Skin of body (tissue), 2 donors: ENCODE results near the gene BAD. TPM values are rescaled to one million over a fixed set of nuclear protein-coding genes. Genes with fewer than 3 reads are reported as not detected.
"Not testable (repeated sequence)": the region's sequence is repeated elsewhere in the genome, so short reads cannot be mapped to it uniquely, and the experiment has no call there.

Source experiments
- DNase-seq: peaks from one replicate; lab custom pipeline; 2025; lab: John Stamatoyannopoulos, UW
- total RNA-seq: library from RNA; depleted of rRNA; stranded (reverse); fragments of >200 nt; gene quantifications from one replicate; pipeline ENCODE4 v1.2.3, GENCODE V29; 2014

BAD gene
- total RNA-seq, 1 donor from 2014 or later: 27.5 TPM

- peak; percentile 71 for DNase-seq
These were observed 37.4 kb downstream of the BAD start, which contains the start of gene PPP1R14B for GRCh38 chr11:64246871-64247728. PPP1R14B (minus strand) TSS chr11:64246943; CDS start chr11:64246673, 270 bp downstream.

- DNase-seq: not testable (repeated sequence)
These were observed 37.9 kb downstream of the BAD start for GRCh38 chr11:64246621-64246870.

DNA sequence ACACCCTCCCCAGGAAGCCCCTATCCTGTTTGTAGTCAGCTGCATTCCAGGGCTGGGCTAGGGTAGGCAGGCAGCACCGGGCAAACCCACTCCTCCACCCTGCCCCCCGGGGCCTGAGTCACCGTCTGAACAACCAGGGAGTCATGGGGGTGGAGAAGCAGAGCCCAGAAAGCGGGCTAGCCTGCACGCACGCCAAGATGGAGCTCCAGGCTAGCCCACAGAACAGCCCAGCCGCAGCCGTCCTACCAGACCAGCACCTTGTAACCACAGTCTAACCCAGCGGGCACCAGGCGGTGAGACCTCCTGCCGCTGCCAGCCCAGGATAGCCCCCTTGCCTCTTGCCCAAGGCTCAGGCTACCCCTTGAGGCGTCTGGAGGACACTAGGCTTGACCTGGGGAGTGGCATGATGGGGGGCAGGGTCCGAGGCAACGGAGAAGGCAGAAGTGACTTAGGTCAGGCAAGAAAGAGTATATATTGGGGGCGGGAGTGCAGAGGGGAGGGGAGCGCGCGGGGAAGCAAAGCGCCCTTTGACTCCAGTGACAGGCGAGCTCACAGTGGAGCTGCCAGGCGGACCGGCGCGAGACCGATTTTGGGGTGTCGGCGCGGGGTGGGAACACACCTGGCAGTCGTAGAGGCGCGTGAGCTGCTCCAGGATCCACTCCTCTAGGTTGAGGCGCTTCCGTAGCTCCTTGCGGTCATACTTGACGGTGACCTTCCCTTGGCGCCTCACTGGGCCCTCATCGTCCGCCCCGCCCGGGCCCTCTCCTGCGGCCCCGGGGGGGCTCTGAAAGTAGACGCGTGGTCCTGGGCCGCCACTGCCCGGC, 38.5 kb downstream of the BAD start:
- DNase-seq: no peak

DNA sequence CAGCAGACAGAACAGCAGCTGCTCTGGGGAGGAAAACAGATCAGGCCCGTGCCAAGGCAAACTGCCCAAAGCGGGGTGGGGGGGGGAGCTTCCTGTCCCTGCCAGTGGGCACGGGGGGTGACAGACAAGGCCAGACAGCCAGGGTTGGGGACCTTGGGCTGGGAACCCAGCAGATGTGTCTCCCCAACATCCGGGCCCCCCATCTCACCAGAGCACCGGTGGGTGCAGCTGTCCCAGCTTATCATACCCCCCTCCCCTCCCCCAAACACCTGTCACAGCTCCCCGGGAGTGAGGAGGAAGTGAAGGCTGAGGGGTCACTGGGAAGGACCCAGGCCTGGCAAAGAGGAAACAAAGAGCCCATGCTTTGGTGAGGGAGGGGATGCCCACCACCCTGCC, 39.1 kb downstream of the BAD start:
- peak; percentile 36 for DNase-seq

DNA sequence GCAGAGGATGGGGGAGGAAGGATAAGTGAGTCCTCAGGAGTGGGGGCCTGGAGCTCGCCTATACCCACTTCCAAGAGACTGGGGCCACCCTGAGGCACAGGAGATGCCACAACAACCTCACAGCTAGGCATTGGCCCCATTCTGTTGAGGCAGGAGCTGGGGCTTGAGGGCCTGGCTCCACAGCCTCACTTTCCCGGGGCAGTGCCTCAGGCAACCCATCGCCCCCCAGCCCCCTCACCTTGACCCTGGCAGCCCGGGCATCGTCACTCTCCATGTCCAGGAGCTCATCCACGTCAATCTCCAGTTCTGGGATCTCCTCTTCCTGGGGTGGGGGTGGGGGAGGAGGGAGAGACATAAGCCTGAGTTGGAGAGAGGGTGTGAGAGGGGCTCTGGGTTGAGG, 39.5 kb downstream of the BAD start:
- DNase-seq: no peak

DNA sequence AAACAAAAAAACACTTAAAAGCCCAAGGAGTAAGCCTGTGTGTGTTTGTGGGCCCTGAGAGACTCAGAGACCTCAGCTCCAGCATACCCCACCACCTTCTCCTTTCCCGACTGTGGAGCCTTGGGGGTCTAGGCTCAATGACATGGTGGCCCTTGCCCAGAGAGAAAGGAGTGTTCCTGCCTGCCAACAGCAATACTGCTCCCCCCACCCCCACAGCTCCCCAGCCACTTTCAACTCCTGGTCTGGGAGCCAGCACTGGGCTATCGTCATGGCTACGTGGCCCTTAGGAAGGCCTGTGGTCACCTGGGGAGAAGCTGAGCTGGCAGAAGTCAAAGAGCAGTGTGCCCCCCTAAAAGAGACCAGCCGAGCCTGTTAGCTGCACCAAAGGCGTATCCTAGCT, 40.4 kb downstream of the BAD start:
- no peak for DNase-seq

DNA sequence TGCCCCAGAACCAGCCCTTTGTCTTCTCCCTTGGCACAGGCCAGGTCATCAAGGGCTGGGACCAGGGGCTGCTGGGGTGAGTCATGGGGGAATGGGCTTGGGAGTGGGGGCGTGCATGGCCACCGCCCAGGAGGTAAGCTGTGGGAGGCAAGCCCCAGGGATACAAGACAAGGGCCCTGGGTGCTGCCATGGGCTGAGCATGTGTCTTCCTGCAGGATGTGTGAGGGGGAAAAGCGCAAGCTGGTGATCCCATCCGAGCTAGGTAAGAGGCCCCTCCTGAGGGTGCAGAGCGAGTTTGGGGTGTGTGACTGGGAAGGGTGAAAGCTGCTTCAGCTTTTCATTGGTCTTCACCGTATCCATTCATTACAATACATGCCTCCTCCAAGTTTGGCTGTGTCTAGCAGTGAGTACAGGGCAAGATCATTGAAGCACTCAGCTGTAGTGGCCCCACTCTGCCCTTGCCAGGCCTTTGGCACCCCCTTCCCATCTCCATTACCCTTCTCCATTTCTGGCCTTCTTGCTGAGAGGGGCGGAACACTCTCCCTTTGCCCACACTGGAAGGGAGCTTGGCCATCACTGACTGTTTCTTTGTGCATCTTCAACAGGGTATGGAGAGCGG, 41.1 kb downstream of the BAD start:
- DNase-seq: no peak

GRCh38 chr11:64241491-64242374, 42.7 kb downstream of the BAD start:
- DNase-seq: no peak

DNA sequence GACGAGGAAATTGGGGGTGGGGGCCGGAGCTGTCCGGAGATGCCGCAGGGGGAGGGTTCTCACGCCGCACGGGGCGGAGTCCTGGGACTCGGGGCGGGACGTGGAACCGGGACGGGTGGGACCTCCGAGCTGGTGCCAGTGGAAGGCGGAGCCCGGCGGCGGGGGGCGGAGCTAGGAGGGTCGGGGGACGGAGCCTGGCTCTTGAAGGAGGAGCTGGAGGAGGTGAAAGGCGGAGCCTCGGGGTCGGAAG, 43.3 kb downstream of the BAD start:
- DNase-seq: peak; percentile 99

GRCh38 chr11:64240435-64241240, 43.8 kb downstream of the BAD start, which contains the start of gene FKBP2:
FKBP2 (plus strand) TSS chr11:64241095; CDS start chr11:64242388, 1,293 bp downstream.
- DNase-seq: peak; percentile 97

DNA sequence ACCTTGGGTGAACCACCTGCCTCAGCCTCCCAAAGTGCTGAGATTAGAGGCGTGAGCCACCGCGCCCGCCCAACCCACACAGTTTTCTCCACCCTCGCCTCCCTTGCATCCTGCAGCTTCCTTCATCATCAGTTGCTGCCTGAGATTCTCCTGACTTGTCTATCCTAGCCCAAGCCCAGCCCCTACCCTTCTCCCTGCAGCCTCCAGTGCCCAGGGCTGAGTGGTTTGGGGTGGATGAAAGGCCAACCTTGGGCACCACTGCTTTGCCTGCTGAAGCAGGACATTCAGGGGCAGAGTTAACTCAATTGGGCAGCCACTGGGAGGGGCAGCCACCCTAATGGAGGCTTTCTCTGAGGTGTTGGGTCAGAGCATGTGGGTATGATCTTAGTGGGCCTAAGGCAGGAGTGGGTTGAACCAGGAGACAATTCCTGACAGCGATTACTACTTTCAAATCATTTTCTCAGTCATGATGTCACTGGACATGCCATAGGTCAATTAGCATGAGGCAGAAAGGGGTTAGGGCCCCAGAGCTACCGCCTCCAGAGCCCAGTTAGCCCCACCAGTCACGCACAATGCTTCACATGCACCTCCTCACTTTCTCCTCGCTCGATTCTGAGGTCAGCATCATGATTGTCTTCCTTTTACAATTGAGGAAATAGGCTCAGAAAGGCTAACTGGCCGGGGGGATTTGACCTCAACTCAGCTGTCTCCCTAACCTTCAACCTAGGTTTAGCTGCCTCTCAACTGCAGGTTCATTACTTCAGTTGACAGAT, 44.6 kb downstream of the BAD start:
- no peak for DNase-seq

DNA sequence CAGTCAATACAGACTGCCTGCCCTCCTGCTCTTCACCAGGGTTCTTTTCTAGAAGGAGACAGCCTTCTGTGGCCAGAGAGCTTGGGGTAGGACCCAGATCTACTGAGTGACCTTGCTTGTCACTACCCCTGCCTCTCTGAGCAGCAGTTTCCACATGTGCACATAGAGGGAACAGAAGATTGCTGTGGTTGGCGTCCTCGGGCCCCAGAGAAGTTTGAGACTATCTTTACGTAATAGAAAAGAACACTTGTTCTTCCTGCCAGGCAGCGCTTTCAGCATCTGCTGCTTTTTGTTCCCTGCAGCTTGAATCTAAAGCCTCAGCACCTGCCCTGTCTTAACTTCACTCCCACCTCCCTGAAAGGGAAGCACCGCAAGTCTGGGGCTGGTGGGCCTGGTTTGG, 45.5 kb downstream of the BAD start:
- DNase-seq: no peak

GRCh38 chr11:64238076-64238475, 46.4 kb downstream of the BAD start:
- no peak for DNase-seq

GRCh38 chr11:64237484-64237951, 46.9 kb downstream of the BAD start:
- no peak for DNase-seq

- no peak for DNase-seq
These were observed 48.9 kb downstream of the BAD start for GRCh38 chr11:64235437-64236161.

GRCh38 chr11:64234647-64235379, 49.7 kb downstream of the BAD start:
- DNase-seq: no peak

DNA sequence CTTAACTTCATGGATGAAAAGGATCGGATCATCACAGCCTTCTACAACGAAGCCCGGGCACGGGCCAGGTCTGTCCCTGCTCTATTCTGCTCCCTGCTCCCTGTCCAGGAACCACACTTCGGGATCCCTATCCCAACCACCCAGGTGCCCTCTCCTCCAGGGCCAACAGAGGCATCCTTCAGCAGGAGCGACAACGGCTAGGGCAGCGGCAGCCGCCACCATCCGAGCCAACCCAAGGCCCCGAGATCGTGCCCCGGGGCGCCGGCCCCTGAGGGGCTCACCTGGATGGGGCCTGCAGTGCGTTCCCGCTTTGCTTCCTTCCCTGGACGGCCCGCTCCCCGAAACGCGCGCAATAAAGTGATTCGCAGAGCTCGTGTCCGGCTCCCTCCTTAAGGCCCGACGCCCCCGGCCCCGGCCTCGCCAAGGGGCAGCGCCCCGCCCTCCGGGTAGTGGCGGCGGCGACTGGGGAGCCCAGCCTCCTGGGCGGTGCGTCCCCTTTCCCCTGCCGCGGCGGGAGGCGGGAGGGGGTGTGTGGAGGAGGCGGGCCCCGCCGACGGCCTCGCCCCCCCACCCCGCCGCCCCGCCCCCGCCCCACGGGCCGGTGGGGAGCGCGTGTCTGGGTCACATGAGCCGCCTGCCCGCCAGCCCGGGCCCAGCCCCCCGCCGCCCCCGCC, 50.4 kb downstream of the BAD start, which contains the start of gene VEGFB:
Gene VEGFB, plus strand, starts transcription at position 672 of the 674 bp plus-strand sequence. CDS start 250 bp downstream, outside the sequence.
- DNase-seq: no peak

DNA sequence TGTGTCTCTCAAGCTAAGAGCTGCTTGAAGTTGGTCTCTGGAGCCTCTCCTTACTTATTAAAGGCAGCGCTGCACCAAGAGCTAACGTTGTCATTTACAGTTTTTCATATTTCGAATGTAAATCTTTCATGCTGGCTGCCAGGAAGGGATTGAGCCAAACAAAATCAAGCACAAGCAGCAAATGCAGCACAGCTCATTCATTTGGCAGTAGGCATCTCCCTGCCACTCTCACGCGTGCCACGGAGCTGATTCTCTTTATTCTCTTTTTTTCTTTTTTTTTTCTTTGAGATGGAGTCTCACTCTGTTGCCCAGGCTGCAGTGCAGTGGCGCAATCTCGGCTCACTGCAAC, 51.5 kb downstream of the BAD start:
- no peak for DNase-seq
